Activated CD4-positive, CD25-positive, alpha-beta regulatory T cell treated with anti-CD3 and anti-CD28 coated beads, Interleukin-2, amount 50 U/mL, for 16 hours (primary cell): ENCODE data around the gene MPI.
"Not testable (repeated sequence)": the region's sequence is repeated elsewhere in the genome, so short reads cannot be mapped to it uniquely, and the experiment has no call there.

ENCODE experiments used
- DNase-seq: peaks from one replicate; pipeline ENCODE4 v3.0.0-alpha.2; 2020; ENCODE audit warnings: low read depth, low spot score

The MPI gene

GRCh38 chr15:74891469-74891868, 1.6 kb downstream of the MPI start:
- DNase-seq: no peak

- no peak for DNase-seq
Measured at GRCh38 chr15:74892313-74892712, 2.5 kb downstream of the MPI start.

DNA sequence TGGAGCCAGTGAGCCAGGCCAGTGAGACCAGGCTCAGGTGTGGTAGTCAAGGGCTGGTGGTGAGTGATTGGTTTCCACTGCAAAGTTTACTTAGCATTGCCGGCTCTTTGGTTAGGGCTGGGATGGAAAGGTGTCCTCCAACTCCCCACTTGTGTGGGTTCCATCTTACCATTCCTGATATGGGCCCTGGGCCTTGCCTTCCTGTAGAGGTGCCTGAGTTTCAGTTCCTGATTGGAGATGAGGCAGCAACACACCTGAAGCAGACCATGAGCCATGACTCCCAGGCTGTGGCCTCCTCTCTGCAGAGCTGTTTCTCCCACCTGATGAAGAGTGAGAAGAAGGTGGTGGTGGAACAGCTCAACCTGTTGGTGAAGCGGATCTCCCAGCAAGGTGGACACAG, 3.1 kb downstream of the MPI start:
- no peak for DNase-seq

GRCh38 chr15:74893627-74894026, 3.8 kb downstream of the MPI start:
- DNase-seq: no peak

- not testable (repeated sequence) for DNase-seq
Measured at GRCh38 chr15:74894383-74894782, 4.5 kb downstream of the MPI start.

- DNase-seq: no peak
Measured at GRCh38 chr15:74895830-74896229, 6.0 kb downstream of the MPI start.

DNA sequence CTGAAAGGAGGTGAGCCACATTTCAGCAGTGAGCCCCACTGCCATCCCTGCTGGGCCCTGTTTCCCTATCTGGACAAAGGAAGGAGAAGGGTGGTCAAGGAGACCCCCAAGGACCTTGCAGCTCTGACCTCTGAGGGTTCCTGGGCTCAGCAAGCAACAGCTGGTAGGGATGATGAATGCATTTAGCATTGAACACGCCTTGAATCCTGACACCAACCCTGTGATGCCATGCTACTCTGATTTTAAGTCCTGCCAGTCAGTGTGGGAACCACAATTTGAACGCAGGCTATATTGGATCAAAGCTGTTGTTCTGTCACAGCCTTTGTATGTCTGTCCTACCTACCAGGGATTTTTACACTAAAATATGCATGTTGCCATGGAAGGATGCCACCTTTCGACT, 6.5 kb downstream of the MPI start:
- DNase-seq: no peak

DNA sequence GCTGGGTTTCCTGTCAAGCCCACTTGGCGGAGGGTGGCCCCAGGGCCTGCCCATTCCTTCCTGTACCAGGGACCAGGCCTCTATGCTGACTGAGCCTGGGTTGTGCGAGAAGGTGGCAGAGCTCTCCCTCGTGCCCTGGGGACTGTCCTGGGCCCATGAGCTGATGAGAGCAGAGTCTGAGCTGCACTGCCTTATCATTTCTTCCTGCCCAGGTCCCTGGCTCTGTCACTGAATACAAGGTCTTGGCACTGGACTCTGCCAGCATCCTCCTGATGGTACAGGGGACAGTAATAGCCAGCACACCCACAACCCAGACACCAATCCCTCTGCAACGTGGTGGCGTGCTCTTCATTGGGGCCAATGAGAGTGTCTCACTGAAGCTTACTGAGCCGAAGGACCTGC, 7.5 kb downstream of the MPI start:
- no peak for DNase-seq

- DNase-seq: peak; percentile 29
Measured at GRCh38 chr15:74901612-74902063, 11.8 kb downstream of the MPI start.

DNA sequence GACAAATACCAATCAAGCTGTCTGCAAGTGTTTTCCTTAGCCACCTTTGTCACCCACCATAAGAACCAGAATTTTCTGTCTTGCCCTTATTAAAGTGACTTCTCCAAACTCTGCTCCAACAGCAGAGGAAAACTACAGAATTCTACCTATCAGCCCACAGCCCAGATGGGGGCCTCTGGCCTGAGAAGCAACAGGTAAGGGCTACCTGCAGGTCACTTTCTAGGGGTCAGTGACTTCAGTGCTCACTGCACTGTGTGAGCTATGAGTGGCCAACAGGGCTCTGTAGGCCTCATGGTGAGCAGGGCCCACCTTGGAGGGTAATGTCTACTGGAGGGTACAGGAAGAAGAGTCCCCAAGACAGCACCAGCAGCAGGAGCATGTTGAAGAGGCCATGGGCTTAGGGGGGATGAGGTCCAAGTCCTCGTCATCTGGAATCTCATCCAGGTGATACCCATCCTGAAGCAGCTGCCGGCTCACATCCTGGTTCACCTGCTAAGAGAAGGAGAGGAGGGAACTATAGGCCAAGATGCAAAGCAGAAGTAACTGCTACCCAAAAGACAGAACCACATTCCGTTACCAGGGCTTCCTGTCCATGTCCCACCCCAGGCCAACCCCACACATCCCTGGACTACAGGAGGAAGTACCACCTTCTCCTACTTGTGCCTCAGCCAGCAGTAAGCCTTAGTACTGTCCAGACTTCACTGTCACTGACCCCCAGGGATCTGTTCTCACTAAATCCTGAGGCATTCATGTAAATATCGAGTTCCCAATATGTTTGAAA, 12.6 kb downstream of the MPI start:
- no peak for DNase-seq

- no peak for DNase-seq
Measured at GRCh38 chr15:74903676-74904075, 13.8 kb downstream of the MPI start.

- no peak for DNase-seq
Measured at GRCh38 chr15:74904190-74904805, 14.5 kb downstream of the MPI start.

- no peak for DNase-seq
Measured at GRCh38 chr15:74906067-74906449, 16.2 kb downstream of the MPI start.

DNA sequence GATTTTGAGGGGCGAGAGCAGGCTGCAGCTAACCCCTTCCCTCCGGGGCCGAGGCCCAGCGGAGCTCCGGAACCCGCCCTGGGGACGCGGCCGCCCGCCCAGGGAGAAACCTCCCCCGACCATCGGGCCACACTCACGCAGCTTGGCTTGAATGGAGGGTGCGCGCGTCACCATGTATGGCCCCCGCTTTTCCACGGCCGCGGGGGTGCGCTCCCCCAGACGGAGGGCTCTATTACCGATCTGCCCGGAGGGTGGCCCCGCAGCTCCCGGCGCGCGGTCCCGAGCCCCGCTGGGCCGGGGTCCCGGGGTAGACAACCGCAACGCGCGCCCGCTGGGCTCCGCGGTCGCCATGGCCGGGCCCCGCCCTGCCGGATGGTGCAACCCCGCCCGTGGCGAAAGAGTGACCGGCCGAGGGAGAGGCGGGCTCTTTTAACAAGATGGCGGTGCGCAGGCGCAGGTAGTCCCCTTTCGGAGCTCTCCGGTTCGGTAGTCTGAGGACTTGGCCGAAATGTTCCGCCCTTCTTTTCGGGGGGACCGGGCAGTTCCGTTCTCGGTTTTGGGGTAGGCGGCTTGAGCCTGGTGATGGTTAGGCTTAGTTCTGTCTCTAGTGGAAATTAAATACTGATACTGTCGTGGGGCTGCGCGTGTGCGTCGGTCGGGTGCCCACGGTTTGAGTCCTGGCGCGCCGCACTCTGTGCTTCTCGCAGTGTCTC, 16.8 kb downstream of the MPI start, which contains the start of gene FAM219B:
TSS of gene FAM219B (minus strand) at position 402 of the 713 bp plus-strand sequence. CDS start at position 351, 51 bp downstream.
- DNase-seq: peak; percentile 54

- no peak for DNase-seq
Measured at GRCh38 chr15:74907163-74907870, 17.5 kb downstream of the MPI start.

DNA sequence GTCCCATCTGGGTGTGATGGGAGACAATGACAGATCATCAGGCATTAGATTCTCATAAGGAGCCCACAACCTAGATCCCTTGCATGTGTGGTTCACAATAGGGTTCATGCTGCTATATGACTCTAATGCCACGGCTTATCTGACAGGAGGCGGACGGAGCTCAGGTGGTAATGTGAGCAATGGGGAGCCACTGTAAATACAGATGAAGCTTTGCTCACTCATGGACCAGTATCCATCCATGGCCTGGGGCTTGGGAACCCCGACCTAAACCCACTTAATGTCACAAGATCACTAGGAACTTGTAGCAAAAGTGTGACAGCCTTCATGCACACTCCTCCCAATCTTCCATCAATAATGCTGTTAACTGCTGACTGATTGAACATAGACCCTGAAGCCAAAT, 18.8 kb downstream of the MPI start:
- DNase-seq: no peak

GRCh38 chr15:74913041-74913440, 23.2 kb downstream of the MPI start:
- no peak for DNase-seq

- DNase-seq: not testable (repeated sequence)
Measured at GRCh38 chr15:74913799-74914198, 24.0 kb downstream of the MPI start.

GRCh38 chr15:74917676-74918075, 27.8 kb downstream of the MPI start:
- no peak for DNase-seq

DNA sequence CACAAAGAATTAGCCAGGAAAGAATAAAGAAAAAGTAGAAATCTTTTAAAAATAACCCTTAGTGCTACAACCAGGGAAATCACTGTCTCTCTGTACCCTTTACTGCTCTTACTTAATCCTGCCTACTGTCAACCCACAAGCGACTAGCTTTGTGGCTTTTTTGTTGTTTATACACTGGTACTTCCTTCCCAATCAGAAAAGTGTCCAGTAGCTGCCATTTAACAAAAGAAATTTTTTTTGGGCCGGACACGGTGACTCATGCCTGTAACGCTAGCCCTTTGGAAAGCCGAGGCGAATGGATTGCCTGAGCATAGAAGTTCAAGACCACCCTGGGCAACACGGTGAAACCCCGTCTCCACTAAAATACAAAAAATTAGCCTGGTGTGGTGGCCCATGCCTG, 30.6 kb downstream of the MPI start:
- DNase-seq: no peak

DNA sequence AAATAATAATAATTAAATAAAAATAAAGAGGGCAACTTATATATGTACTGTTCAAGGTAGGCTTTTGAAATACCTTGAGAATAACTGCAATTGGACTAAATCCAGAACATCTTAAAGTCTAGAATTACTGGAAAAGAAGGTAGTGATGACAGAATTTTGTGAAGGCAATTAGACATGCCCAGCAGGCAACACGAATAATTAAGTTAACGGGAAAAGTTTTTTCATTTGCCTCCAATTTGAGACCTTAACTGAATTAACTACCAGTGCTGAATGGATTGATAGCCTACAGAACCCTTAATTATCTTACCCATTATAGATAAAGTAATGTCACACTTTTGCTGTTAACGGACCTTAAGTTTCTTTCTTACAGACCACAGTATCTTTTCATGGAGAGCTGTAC, 34.7 kb downstream of the MPI start:
- no peak for DNase-seq

DNA sequence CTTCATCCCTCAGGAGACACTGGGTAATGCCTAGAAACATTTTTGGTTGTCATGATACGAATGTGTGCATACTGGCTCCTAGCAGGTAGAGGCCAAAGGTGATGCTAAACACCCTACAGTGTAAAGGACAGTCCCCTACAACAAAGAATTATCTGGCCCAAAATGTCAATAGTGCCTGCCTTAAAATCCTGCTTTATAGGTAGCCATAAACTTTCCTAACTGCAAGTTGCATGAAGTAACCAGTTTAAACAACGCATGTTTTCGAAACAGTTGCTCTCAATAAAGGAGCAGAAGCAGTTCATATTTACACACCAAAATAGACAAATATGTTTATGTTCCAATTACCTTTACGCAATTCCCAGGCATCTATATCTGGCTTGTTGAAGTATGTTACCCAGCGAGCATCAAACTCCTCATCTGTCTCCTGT, 38.9 kb downstream of the MPI start:
- no peak for DNase-seq
